Fibroblast of skin of right quadriceps (primary cell): ENCODE data around the gene FAIM2.

Experiments used
- DNase-seq: peaks from one replicate; pipeline ENCODE4 v3.0.0-alpha.2; 2013

Gene FAIM2

GRCh38 chr12:49939307-49939706 is 35.6 kb upstream of the FAIM2 start:
- DNase-seq = no peak

DNA sequence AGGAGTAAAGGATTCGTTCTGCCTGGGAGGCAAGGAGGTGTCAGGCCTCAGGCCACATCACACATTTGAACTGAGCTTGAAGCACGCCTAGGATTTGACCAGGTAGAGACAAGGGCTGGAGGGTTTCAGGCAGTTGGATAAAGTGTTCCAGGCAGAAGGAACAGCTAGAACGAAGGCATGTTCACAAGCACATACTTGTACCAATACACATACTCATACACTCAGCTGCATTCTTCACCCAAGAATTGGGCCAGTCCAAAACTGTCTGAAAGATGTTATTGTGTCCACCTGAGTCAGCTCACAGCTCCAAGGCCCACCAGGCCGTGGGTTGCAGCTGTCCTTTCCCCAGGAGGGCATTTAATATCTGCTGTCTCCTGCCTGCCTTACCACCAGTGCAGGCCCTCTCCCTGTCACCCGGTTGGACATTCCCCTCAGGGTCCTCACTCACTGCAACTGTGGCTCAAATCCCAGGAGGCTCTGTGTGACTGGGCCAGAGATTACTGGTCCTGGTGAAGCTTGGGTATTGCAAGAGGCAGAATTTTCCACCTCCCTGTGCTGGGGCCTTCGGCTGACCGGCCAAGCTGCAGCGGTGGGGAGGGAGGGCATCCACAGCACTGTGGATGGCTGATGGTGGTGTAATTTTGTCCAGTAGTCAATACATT is 34.1 kb upstream of the FAIM2 start:
- no peak for DNase-seq

DNA sequence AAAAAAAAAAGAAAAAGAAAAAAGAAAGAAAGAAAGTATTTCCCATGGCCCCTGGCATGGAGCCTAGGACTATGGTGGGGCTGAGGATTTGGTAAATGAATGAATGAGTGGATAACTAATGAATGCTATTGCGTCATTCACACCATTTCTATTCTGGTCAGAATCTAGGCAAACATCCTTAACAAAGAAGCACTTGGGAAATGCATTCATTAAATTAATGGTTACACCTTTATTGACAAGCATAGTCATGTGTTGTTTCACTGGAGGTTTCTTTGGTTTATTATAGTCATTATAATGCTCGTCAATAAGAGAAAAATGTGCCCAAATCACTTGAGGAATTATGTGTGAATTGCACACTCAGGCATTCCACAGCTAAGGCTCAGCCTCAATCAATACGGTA is 33.2 kb upstream of the FAIM2 start:
- DNase-seq = no peak

DNA sequence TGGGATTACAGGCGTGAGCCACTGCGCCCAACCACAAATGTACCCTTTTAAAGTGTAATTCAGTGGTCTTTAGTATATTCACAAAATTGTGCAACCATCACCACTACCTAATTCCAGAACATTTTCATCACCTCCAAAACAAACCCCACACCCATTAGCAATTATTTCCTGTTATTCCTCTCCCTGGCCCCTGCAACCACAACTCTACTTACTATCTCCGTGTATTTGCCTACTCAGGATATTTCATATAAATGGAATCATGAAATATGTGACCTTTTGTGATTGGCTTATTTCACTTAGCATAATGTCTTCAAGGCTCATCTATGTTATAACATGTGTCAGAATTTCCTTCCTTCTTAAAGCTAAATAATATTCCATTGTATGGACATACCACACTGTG is 30.8 kb upstream of the FAIM2 start:
- DNase-seq = no peak

- DNase-seq = peak; percentile 55
Observed at GRCh38 chr12:49933796-49934195, 30.1 kb upstream of the FAIM2 start.

- DNase-seq = no peak
Observed at GRCh38 chr12:49932533-49933130, 28.9 kb upstream of the FAIM2 start.

GRCh38 chr12:49932023-49932422 is 28.3 kb upstream of the FAIM2 start:
- DNase-seq = no peak

GRCh38 chr12:49930515-49931288 is 27.0 kb upstream of the FAIM2 start:
- peak; percentile 53 for DNase-seq

DNA sequence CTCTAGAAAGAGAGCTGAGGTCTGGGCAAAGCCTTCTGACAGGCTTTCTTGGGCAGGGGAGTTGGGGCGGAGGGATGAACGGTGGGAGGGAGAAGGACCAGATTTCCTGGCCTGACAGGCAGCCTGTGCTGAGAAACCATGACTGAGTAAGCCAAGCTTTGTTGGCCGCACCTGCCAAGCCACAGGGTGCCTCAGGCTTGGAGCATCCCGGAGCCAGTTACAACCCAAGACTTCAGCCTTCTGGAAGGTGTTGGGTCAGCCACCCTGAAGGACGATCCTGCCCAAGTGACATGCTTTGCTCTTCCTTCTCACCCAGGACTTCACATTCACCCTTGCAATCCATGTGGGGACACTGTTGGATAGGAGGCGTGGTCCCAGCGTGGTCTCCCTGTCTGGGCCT is 25.9 kb upstream of the FAIM2 start:
- DNase-seq = no peak

- no peak for DNase-seq
Observed at GRCh38 chr12:49928471-49928870, 24.8 kb upstream of the FAIM2 start.

- DNase-seq = no peak
Observed at GRCh38 chr12:49925433-49926204, 21.9 kb upstream of the FAIM2 start.

GRCh38 chr12:49924628-49925246 is 21.0 kb upstream of the FAIM2 start:
- no peak for DNase-seq

DNA sequence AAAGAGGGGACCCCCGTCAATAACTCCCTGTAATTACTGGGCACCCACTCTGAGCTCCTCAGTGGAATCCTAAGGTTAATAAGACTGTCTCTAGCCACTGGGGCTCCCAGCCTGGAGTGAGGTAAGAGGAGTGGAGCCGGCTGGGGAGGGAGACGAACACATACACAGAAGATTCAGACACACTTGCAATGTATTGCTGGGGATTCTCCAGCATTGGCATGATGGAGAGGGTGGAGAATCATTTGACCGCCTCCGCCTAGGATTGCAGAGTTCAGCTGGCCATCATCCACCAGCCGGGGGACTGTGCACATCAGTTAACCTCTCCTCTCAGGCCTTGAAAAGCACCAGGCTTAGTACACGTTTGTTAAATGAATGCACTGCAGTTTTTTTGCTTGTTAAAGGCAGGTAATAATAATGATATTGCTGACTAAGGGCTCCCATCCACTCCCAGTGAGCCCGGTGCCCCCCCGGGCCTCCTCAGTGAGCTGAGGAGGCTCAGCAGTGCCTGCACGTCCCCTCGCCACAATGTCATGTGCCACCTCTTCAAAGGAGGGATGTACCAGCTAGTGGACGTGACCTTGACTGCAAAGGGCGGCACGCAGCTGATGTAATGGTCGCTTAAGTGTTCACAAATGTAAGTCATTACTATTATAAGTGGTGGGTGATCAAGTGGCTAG is 20.3 kb upstream of the FAIM2 start:
- no peak for DNase-seq

DNA sequence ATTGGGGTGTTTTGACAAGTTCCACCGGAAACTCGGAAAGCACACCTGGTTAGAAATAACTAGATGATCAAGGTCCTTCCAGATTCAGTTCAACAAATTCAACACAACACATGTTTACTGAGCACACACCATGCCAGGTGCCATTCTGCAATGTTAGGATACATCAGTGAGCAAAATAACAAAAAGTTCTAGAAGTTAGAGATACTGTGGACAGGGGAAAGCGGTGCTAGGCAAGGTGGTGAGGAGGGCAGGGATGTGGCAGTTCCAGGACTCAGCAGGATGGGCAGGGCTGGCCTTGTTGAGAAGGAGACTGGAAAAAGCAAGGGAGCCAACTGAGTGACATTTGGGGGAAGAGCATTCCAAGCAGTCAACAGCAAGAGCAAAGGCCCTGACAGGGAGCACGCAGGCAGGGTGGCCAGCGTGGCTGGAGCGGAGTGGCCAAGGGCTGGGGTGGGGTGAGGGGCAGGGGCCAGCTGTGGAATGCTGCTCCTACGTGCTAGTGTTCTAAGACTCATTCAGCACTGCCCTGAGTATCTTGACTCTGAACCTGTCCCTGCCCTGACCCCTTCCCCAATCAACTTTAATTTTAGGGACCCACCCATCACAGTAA is 19.4 kb upstream of the FAIM2 start:
- DNase-seq = no peak

DNA sequence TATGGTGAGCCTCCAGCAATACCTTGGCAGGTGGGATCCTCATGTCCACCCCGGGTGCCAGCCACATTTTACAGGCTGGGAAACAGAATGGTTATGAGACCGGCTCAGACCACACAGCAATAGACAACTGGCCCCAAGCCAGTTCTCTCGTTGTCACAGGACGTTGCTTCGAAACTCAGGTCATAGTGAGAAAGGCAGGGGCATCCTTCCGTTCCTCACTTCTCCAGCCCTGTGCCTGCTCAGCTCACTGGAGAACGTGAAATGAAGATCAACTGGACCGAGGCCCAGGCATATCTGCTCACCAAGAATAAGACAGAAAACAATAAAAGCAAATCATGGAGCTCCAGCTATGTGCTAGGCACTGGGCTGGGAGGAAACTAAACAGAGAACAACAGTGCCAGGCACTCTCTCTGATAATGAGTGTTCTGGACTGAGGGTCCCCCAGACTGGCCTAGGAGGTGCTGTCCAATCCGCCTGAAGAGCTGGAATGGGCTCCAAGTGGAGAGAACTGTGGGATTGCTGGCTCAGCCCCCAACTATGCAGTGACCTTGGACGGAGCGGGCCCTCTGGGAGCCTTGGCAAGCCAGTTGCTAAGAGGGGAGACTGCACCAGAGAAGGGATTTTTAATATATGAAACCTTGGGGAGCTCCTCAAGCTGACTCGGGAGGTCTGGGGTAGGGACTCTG is 18.8 kb upstream of the FAIM2 start:
- no peak for DNase-seq

DNA sequence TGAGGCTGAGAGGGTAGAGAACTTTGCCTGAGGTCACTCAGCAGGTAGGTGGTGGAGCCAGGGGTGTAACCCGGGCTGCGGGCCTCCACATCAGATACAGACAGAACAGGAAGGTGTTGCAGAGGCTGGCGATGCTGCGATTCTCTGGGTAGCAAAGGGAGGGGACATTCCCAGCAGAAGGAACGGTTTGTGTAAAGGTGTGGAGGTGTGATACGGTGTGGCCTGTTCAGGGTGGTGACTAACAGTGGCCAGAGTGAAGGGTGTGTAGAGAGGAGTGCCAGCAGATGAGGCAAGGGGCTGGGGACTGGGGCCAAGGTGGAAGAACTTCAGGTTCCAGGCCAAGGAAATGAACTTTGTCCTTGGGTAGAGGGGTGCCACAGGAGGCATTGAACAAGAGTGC is 18.2 kb upstream of the FAIM2 start:
- DNase-seq = no peak

DNA sequence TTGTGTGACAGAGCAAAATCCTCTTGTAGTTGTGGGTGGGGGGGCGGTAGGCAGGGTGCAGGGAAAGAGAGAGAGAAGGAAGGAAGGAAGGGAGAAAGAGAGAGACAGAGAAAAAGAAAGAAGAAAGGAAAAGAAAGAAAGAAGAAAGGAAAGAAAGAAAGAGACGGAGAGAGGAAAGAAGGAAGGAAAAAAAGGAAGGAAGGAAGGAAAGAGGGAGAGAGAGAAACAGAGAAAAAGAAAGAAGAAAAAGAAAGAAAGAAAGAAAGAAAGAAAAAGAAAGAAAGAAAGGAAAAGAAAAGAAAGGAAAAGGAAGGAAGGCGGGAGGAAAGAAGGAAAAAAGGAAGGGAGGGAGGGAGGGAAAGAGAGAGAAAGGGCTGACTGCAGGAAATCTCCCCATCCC is 17.6 kb upstream of the FAIM2 start:
- DNase-seq = no peak

- no peak for DNase-seq
Observed at GRCh38 chr12:49920915-49921286, 17.2 kb upstream of the FAIM2 start.

- DNase-seq = peak; percentile 45
Observed at GRCh38 chr12:49920241-49920914, 16.7 kb upstream of the FAIM2 start.

DNA sequence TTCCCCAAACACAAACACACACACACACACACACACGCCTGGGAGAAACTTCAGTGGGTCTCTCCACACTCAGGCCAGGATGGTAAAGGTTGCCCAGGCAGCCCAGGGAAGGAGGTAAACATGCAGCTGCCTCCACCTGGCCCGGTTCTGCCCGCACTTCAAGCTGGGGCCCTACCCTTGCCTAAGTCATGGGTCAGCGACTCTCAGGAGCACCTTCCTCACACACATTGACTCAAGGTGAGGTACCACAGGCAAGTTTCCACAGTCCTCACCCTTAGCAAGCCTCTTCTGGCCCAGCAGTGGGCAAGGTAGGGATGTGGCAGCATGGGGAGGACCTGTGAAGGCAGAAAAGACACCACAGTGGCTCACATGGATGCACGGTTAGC is 14.1 kb upstream of the FAIM2 start:
- DNase-seq = no peak
